Bronchial epithelial cell (primary cell): ENCODE data around the gene MYOD1. TPM values are rescaled to one million over a fixed set of nuclear protein-coding genes. Genes with fewer than 3 reads are reported as not detected.

Experiments used
- DNase-seq: peaks from one replicate; pipeline ENCODE4 v3.0.0-alpha.2; 2010; ENCODE audit warnings: low read depth
- FAIRE-seq: peaks from 2 replicates; lab custom pipeline; 2011; peaks lifted over from hg19 to GRCh38; lab: Jason Lieb, UNC
- H3K27me3 ChIP-seq: 2 replicates; pipeline ENCODE4 v1.5.1; 2011; ENCODE audit warnings: low read length; ENCODE audit not compliant: control insufficient read depth, insufficient read depth
- H3K36me3 ChIP-seq: 2 replicates; pipeline ENCODE4 v1.5.1; 2011; ENCODE audit warnings: low read length; ENCODE audit not compliant: control insufficient read depth, insufficient read depth
- H3K4me3 ChIP-seq: 2 replicates; pipeline ENCODE4 v1.5.1; 2011; ENCODE audit warnings: mild to moderate bottlenecking, low read depth, low read length, control low read depth
- total RNA-seq: library from RNA; depleted of rRNA; stranded (reverse); fragments of >200 nt; gene quantifications from 2 replicates; pipeline ENCODE4 v1.2.1, GENCODE V29; 2014
- TF ChIP-seq, protein P1 (sequence below): IDR thresholded peaks from 2 replicates; pipeline ENCODE4 v1.5.1; 2011; ENCODE audit warnings: mild to moderate bottlenecking, moderate library complexity, low read length, control low read depth, inconsistent platforms; ENCODE audit not compliant: insufficient read depth, severe bottlenecking

MYOD1 gene
- total RNA-seq, 1 donor from 2014 or later, result not detected

DNA sequence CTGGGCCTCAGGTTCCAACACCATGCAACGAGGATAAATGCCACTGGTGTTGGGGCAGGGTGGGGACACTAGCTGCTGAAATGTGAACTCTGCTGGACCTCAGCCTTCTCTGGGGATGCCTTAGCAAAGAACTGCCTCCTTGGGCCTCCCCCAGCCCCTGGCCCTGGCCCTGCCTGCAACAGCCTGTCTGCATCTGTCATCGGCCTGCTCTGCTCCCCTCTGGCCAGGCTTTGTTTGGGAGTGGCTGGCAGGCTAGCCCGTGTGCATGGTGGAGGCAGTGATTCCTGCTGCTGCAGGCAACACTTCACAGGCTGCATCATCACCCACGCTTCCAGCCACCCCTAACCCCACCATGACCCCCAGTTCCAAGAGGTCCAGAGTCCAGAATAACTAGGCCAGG is 11.5 kb upstream of the MYOD1 start:
- no peaks in the 10 kb centered on the region for H3K36me3 ChIP-seq
- H3K27me3 ChIP-seq, result peaks cover 4% of the 10 kb centered on the region
- H3K4me3 ChIP-seq, result no peak overlapping the region
- TF ChIP-seq, protein P1, sequence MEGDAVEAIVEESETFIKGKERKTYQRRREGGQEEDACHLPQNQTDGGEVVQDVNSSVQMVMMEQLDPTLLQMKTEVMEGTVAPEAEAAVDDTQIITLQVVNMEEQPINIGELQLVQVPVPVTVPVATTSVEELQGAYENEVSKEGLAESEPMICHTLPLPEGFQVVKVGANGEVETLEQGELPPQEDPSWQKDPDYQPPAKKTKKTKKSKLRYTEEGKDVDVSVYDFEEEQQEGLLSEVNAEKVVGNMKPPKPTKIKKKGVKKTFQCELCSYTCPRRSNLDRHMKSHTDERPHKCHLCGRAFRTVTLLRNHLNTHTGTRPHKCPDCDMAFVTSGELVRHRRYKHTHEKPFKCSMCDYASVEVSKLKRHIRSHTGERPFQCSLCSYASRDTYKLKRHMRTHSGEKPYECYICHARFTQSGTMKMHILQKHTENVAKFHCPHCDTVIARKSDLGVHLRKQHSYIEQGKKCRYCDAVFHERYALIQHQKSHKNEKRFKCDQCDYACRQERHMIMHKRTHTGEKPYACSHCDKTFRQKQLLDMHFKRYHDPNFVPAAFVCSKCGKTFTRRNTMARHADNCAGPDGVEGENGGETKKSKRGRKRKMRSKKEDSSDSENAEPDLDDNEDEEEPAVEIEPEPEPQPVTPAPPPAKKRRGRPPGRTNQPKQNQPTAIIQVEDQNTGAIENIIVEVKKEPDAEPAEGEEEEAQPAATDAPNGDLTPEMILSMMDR, result no peak
- FAIRE-seq (no peak), DNase-seq (no peak)

DNA sequence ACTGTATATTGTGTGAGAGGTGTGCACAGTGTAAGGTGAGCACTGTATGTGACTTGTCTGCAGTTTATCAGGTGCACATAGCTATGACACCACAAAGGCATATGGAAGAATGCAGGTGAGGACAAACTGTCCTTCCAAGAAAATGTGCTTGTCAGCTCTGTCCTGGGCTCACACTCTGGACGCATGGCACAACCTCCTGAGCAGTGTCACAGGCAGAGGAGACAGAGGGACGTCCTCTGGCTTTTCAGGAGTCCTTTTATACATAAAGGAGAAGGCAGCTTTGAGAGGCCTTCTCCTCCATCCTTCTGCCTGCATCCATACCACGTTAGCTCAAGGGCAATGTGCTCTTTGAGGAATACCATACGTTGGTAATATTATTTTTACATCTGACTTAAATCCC is 7.5 kb upstream of the MYOD1 start:
- Histone ChIP-seq H3K27me3 (peaks cover 7% of the 10 kb centered on the region), H3K4me3 (no peak overlapping the region), H3K36me3 (no peaks in the 10 kb centered on the region)
- TF ChIP-seq, protein P1, result no peak
- FAIRE-seq (no peak), DNase-seq (no peak)

DNA sequence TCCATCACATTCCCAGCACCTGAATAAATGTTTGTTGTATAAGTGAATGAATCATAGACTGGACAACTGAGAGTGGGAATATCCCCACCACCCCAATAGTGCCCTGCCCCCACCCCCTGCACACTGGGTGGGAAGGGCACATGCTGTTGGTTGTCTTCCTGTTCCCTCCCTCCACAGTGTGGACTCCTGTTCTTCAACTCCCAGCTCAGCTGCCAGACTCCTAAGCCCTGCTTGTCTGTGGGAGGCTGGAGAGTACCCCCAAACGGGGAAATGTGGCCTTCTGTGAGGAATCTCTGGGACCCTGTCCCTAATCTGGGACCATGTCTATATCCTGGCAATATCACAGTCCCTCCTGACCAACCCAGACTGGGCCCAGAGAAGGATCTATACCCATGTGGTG is 5.5 kb upstream of the MYOD1 start:
- TF ChIP-seq, protein P1, result no peak
- no peak for FAIRE-seq
- peaks cover 21% of the 10 kb centered on the region for H3K27me3 ChIP-seq

DNA sequence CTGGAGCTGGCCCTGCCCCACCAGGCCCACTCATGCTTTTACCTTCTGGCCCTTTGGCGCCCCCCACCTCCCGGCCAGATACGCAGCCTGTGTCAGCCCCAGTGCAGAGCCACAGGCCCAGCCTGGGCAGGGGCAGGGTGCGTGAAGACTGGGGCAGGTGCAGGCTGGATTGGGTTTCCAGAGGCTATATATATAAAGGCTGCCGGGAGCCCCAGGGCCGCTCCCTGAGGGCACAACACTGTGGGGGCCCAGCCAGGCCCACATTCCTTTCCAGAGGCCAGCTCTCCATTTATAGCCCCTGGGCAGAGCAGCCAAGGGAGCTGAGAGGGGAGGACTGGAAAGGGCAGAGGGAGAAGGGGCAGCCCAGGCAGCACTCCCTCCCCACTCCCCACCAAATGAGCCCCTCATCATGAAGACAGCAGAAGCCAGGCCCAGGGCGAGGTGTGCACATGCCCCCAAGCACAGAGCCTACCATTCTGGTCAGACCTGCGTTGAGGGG is 5.0 kb upstream of the MYOD1 start:
- H3K36me3 ChIP-seq, result no peaks in the 10 kb centered on the region
- FAIRE-seq (no peak), DNase-seq (no peak)
- peaks cover 25% of the 10 kb centered on the region for H3K27me3 ChIP-seq
- H3K4me3 ChIP-seq, result no peak overlapping the region
- TF ChIP-seq, protein P1, result no peak

More for the DNA sequence above, 5.5 kb upstream of the MYOD1 start:
- Histone ChIP-seq H3K4me3 (no peak overlapping the region), H3K36me3 (no peaks in the 10 kb centered on the region)
- DNase-seq, result no peak

DNA sequence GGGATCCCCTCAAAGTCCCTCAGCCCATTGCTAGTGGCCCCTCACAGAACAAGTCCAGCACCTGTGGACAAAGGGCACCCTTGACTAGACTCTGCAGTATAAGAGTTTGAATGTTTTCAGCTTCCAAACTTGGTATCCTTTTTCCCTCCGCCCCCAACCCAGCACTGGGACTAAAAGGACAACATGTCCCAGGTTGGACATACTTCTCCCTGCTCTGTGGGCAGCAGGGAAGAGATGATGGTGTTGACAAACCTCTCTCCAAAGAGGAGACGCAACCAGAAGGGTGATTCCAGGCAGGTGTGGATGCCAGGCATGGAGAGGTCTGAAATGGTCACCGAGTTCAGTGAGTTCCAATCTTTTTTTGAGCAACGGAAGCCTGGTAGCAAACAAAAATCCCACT is 4.5 kb upstream of the MYOD1 start:
- FAIRE-seq (no peak), DNase-seq (no peak)
- no peak overlapping the region for H3K4me3 ChIP-seq
- TF ChIP-seq, protein P1, result no peak
- no peaks in the 10 kb centered on the region for H3K36me3 ChIP-seq
- H3K27me3 ChIP-seq, result peaks cover 29% of the 10 kb centered on the region

DNA sequence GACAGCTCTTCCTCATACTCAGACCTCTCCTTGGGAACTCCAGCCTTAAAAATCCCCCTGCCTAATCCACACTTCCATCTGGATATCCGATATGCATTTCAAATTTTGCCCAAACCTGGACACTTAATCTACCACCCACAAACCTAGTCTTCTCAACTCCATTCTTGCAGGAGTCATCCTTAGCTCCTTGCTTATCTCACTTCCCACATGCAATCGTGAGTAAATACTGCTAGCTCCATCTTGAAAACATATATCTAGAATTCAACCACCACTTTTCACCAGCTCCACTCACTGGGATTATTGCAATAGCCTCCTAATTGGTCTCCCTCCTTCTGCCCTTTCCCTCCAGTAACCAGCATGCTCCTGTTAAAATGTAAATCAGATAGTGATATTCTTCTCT is 2.6 kb upstream of the MYOD1 start:
- DNase-seq, result no peak
- TF ChIP-seq, protein P1, result no peak
- Histone ChIP-seq H3K27me3 (peaks cover 44% of the 10 kb centered on the region), H3K36me3 (no peaks in the 10 kb centered on the region), H3K4me3 (no peak overlapping the region)
- no peak for FAIRE-seq
